HEK293 (cell line): ENCODE results near the gene AKAP9.

Source experiments
- ATF2 ChIP-seq: fragments of 450-650 bp; formaldehyde crosslinking; IDR thresholded peaks from 2 replicates; pipeline ENCODE4 v1.5.1; 2016; ENCODE audit warnings: missing biosample characterization, missing genetic modification characterization, low read depth
- KLF16 ChIP-seq: fragments of 450-650 bp; formaldehyde crosslinking; IDR thresholded peaks from 2 replicates; pipeline ENCODE4 v1.5.1; 2017; ENCODE audit warnings: missing biosample characterization, missing genetic modification characterization
- REST ChIP-seq: fragments of 450-650 bp; formaldehyde crosslinking; IDR thresholded peaks from 2 replicates; pipeline ENCODE4 v1.5.1; 2016; ENCODE audit warnings: missing biosample characterization, missing genetic modification characterization
- SCRT2 ChIP-seq: fragments of 450-650 bp; formaldehyde crosslinking; IDR thresholded peaks from 2 replicates; pipeline ENCODE4 v1.5.1; 2016; ENCODE audit warnings: missing biosample characterization, missing genetic modification characterization
- ZNF184 ChIP-seq: fragments of 450-650 bp; IDR thresholded peaks from 2 replicates; pipeline ENCODE4 v1.5.1; 2018; ENCODE audit warnings: missing biosample characterization, mild to moderate bottlenecking, missing genetic modification characterization
- ZNF423 ChIP-seq: fragments of 450-650 bp; formaldehyde crosslinking; IDR thresholded peaks from 2 replicates; pipeline ENCODE4 v1.5.1; 2016; ENCODE audit warnings: missing biosample characterization, missing genetic modification characterization
- ZNF433 ChIP-seq: fragments of 450-650 bp; formaldehyde crosslinking; IDR thresholded peaks from 2 replicates; pipeline ENCODE4 v1.5.1; 2016; ENCODE audit warnings: missing biosample characterization, missing genetic modification characterization, low read depth
- ZNF624 ChIP-seq: fragments of 450-650 bp; formaldehyde crosslinking; IDR thresholded peaks from 2 replicates; pipeline ENCODE4 v1.5.1; 2017; ENCODE audit warnings: missing biosample characterization, missing genetic modification characterization
- ZNF785 ChIP-seq: fragments of 450-650 bp; formaldehyde crosslinking; IDR thresholded peaks from 2 replicates; pipeline ENCODE4 v1.5.1; 2016; ENCODE audit warnings: missing biosample characterization, missing genetic modification characterization
- TF ChIP-seq, protein P1 (sequence below): fragments of 450-650 bp; formaldehyde crosslinking; IDR thresholded peaks from 2 replicates; pipeline ENCODE4 v1.5.1; 2016; ENCODE audit warnings: missing biosample characterization, missing genetic modification characterization
- TF ChIP-seq, protein P2 (sequence below): fragments of 450-650 bp; formaldehyde crosslinking; IDR thresholded peaks from 2 replicates; pipeline ENCODE4 v1.5.1; 2016; ENCODE audit warnings: missing biosample characterization, missing genetic modification characterization
- TF ChIP-seq, protein P3 (sequence below): fragments of 450-650 bp; formaldehyde crosslinking; optimal IDR thresholded peaks from 2 replicates; pipeline ENCODE3; 2016; ENCODE audit warnings: missing biosample characterization, mild to moderate bottlenecking, missing genetic modification characterization
- TF ChIP-seq, protein P4 (sequence below): fragments of 450-650 bp; formaldehyde crosslinking; IDR thresholded peaks from 2 replicates; pipeline ENCODE4 v1.5.1; 2016; ENCODE audit warnings: missing biosample characterization, missing genetic modification characterization

GRCh38 chr7:92034116-92034515 lies 93.5 kb downstream of the AKAP9 start:
- TF ChIP-seq ZNF785 (no peak), ZNF184 (tag by site-specific recombination) (no peak), ATF2 (tag by site-specific recombination) (no peak), ZNF433 (tag by site-specific recombination) (no peak), ZNF423 (tag by site-specific recombination) (no peak), REST (no peak), ZNF624 (tag by site-specific recombination) (no peak), KLF16 (no peak), SCRT2 (no peak)
- TF ChIP-seq, protein P1, sequence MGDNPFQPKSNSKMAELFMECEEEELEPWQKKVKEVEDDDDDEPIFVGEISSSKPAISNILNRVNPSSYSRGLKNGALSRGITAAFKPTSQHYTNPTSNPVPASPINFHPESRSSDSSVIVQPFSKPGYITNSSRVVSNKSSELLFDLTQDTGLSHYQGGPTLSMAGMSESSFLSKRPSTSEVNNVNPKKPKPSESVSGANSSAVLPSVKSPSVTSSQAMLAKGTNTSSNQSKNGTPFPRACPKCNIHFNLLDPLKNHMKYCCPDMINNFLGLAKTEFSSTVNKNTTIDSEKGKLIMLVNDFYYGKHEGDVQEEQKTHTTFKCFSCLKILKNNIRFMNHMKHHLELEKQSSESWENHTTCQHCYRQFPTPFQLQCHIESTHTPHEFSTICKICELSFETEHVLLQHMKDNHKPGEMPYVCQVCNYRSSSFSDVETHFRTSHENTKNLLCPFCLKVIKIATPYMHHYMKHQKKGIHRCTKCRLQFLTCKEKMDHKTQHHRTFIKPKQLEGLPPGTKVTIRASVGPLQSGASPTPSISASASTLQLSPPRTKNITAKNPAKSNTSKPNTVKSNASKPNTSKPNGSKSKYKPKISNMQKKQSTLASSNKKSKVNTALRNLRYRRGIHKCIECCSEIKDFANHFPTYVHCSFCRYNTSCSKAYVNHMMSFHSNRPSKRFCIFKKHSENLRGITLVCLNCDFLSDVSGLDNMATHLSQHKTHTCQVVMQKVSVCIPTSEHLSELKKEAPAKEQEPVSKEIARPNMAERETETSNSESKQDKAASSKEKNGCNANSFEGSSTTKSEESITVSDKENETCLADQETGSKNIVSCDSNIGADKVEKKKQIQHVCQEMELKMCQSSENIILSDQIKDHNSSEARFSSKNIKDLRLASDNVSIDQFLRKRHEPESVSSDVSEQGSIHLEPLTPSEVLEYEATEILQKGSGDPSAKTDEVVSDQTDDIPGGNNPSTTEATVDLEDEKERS (tag by site-specific recombination): no peak
- TF ChIP-seq, protein P2, sequence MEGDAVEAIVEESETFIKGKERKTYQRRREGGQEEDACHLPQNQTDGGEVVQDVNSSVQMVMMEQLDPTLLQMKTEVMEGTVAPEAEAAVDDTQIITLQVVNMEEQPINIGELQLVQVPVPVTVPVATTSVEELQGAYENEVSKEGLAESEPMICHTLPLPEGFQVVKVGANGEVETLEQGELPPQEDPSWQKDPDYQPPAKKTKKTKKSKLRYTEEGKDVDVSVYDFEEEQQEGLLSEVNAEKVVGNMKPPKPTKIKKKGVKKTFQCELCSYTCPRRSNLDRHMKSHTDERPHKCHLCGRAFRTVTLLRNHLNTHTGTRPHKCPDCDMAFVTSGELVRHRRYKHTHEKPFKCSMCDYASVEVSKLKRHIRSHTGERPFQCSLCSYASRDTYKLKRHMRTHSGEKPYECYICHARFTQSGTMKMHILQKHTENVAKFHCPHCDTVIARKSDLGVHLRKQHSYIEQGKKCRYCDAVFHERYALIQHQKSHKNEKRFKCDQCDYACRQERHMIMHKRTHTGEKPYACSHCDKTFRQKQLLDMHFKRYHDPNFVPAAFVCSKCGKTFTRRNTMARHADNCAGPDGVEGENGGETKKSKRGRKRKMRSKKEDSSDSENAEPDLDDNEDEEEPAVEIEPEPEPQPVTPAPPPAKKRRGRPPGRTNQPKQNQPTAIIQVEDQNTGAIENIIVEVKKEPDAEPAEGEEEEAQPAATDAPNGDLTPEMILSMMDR (tag by site-specific recombination): no peak
- TF ChIP-seq, protein P3, sequence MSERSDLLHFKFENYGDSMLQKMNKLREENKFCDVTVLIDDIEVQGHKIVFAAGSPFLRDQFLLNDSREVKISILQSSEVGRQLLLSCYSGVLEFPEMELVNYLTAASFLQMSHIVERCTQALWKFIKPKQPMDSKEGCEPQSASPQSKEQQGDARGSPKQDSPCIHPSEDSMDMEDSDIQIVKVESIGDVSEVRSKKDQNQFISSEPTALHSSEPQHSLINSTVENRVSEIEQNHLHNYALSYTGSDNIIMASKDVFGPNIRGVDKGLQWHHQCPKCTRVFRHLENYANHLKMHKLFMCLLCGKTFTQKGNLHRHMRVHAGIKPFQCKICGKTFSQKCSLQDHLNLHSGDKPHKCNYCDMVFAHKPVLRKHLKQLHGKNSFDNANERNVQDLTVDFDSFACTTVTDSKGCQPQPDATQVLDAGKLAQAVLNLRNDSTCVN (tag by site-specific recombination): no peak
- TF ChIP-seq, protein P4, sequence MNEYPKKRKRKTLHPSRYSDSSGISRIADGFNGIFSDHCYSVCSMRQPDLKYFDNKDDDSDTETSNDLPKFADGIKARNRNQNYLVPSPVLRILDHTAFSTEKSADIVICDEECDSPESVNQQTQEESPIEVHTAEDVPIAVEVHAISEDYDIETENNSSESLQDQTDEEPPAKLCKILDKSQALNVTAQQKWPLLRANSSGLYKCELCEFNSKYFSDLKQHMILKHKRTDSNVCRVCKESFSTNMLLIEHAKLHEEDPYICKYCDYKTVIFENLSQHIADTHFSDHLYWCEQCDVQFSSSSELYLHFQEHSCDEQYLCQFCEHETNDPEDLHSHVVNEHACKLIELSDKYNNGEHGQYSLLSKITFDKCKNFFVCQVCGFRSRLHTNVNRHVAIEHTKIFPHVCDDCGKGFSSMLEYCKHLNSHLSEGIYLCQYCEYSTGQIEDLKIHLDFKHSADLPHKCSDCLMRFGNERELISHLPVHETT (tag by site-specific recombination): no peak
